Measurements from ENCODE around the gene ACOT7.

GRCh38 chr1:6220236-6220635, 173.3 kb downstream of the ACOT7 start:
- TF ChIP-seq SIN3A (IDR thresholded peaks at IDR 0.05; ENCODE audit: borderline replicate concordance, low read depth, low read length) (no peak), NFE2L2 (IDR thresholded peaks at IDR 0.05; ENCODE audit: low read length) (no peak), ELF1 (CRISPR knock-in tag; IDR thresholded peaks at IDR 0.05) (no peak), TAF1 (CRISPR knock-in tag; IDR thresholded peaks at IDR 0.05) (no peak), CENPX (CRISPR knock-in tag; IDR thresholded peaks at IDR 0.05) (no peak), CTCF (CRISPR knock-in tag; IDR thresholded peaks at IDR 0.05) (no peak), CERS6 (CRISPR knock-in tag; IDR thresholded peaks at IDR 0.05) (no peak), ATAD3A (CRISPR knock-in tag; IDR thresholded peaks at IDR 0.05) (no peak), ATF7-NPFF (CRISPR knock-in tag; IDR thresholded peaks at IDR 0.05; ENCODE audit: low read depth) (no peak), CBFB (CRISPR knock-in tag; IDR thresholded peaks at IDR 0.05) (no peak)

All from HepG2 (cell line).